Stimulated activated CD4-positive, alpha-beta T cell treated with anti-CD3 and anti-CD28 coated beads, Interleukin-2, amount 100 ng/mL, for 4 hours (primary cell): ENCODE data around the gene MRPS27.
"Not testable (repeated sequence)": the region's sequence is repeated elsewhere in the genome, so short reads cannot be mapped to it uniquely, and the experiment has no call there.

ENCODE experiments used
- DNase-seq: peaks from one replicate; pipeline ENCODE4 v3.0.0-alpha.2; 2020; ENCODE audit warnings: low read depth

The MRPS27 gene

GRCh38 chr5:72325566-72326305 lies 5.7 kb upstream of the MRPS27 start:
- DNase-seq, result no peak

DNA sequence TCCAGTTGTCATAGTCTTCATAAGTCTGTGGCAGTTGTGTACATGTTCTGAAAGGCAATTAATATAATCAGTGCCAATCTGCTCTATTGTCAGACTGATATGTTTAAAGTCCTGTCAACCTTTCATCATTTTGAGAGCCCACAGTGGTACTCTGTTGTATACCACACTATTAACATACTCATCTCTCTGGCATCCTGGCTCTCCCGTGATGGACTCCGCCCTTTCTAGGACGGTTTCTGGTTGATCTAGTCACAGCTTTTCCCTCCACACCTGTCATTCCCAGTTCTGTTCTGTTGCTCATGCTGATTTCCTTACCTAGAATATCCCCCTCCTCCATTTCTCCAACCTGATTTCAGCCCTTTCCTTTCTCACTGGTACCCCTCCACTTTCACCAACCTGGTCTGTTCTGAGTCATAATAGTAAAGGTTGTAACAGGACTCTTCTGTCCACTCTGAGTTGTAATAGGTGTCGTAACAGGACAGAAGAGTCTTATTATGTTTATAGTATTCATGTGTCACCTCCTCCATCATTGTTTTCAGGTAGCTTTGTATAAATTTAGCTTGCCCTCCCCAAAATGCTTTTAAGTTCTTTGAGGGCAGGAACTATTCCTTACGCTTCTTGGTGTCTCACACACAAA lies 4.3 kb upstream of the MRPS27 start:
- DNase-seq, result no peak

DNA sequence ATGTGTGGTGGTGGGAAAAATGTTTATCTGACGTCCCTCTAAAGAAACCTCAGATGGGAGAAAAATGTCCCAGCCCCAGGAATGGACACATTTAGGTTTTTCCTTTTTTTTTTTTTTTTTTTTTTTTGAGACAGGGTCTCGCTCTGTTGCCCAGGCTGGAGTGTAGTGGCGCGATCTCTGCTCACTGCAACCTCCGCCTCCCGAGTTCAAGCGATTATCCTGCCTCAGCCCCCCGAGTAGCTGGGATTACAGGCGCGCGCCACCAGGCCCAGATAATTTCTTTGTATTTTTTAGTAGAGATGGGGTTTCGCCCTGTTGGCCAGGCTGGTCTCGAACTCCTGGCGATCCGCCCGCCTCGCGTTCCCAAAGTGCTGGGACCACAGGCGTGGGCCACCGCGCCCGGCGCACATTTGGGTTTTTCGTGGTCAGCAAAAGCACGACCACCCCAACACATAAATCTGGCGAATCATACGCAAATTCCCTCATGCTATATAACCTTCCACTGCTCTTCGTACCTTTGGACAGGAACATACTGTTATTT lies 535 bp downstream of the MRPS27 start:
- not testable (repeated sequence) for DNase-seq

GRCh38 chr5:72314571-72315172 lies 5.4 kb downstream of the MRPS27 start:
- no peak for DNase-seq

DNA sequence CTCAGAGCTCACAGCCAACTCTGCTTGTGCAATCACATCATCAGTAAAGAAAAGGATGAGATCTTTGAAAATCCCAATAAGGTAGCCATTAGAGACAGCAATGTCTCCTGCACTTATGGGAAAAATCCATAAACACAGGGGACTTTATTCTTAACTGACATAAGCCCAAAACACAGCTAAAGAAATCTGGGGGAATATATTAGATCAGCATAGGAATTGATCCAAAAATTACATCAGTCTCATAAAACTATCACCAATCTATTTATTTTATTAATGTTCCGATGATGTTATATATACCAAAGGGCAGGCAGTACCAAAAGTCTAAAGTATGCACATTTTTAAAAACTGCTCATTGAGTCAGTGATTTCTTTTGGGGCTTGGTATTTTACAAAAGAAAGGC lies 6.9 kb downstream of the MRPS27 start:
- no peak for DNase-seq

- no peak for DNase-seq
Measured at GRCh38 chr5:72308853-72309191, 11.2 kb downstream of the MRPS27 start.

- peak; percentile 92 for DNase-seq
Measured at GRCh38 chr5:72307968-72308852, 11.8 kb downstream of the MRPS27 start.

- DNase-seq, result no peak
Measured at GRCh38 chr5:72307573-72307967, 12.5 kb downstream of the MRPS27 start.

GRCh38 chr5:72305194-72306142 lies 14.6 kb downstream of the MRPS27 start:
- no peak for DNase-seq

DNA sequence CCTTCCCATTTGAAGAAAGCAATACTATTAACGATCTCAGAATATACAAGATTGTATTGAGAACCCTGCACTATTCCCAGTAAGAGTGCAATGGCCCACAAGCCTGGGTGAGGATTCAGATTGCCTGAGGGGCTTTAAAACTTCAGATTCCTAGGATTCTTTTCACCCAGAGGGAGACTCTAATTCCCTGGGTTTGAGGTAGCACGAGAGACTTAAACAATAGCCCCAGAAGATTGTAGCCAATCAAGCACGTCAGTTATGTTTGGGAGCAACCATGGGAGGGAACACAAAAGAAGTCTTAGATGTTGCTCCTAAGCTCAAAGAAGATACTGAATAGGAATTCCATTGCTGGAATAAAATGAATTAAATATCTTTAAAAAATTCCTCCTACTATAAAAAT lies 17.9 kb downstream of the MRPS27 start:
- no peak for DNase-seq

GRCh38 chr5:72301557-72301956 lies 18.5 kb downstream of the MRPS27 start:
- DNase-seq, result no peak

DNA sequence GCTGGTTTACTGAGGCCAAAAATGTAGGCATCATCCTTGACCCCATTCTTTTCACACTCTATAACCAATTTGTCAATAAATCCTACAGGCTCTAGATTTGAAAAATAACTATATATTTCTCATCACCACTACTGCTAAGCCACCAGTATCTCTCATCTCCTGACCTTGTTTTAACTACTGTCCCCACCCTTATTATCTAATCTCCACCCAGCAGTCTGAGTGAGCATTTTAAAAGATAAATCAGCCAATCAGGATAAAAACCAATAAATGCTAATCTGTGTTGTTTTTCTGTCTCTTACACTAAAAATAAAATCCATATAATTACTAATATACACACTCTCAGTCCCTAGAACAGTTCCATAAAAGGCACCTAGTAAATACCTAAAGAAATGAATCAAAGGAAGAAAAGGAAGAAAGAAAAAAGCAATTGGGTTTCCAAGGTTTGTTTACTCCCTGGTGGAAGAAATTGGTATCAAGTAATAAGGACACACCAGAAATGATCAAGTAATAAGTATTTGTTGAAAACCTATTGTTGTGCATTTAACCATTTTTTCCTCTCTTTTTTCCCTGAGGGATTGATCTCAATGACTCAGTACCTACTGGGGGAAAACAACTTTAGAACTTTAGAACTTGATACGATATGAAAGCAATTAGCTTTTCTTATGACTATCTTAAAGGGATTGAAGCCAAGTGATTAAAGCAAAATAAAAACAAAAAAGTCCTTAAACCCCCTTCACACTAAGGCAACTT lies 19.3 kb downstream of the MRPS27 start:
- no peak for DNase-seq

DNA sequence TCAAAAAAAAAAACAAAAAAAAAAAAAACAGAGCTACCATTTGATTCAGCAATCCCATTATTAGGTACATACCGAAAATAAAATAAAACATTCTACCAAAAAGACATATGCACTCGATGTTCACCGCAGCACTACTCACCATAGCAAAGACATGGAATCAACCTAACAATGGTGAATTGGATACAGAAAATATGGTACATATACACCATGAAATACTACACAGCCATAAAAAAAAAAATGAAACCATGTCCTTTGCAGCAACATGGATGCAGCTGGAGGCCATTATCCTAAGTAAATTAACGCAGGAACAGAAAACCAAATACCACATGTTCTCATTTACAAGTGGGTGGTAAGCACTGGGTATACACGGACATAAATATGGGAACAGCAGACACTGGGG lies 21.3 kb downstream of the MRPS27 start:
- no peak for DNase-seq

- not testable (repeated sequence) for DNase-seq
Measured at GRCh38 chr5:72298136-72298535, 21.9 kb downstream of the MRPS27 start.

DNA sequence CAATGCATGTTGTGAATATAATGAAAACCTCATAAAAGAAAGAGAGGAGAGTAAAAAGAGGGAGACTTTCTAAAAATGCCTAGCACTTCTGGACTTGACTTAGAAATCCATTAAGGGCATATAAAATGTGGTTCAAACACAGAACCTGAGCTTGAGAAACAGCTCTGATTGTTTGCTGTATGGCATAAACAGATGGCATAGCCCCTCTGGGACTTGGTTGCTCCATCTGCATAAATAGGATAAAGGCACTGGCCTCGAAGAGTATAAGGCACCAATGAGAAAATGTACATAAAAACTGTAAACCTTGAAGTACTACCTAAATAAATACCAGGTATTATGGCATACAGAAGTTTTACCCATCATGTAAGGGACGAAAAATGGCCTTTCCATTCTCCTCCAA lies 23.8 kb downstream of the MRPS27 start:
- DNase-seq, result no peak

DNA sequence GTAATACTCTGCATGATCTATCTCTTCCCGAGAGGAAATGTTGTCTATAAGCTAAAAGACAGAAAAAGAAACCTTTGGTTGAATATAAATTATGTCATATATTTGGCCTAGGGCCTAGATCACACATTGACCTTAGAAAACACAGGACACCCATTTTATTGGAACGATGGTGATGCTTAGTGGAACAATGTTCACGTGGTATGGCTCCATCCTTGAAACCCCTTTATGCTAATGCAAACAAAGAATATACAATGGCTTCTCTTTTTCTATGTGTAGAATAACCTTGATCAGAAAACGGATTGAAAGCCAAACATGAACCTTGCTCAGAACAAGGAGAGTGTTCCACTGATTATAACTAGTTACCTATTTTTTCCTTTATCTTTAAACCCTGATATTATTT lies 24.5 kb downstream of the MRPS27 start:
- no peak for DNase-seq

DNA sequence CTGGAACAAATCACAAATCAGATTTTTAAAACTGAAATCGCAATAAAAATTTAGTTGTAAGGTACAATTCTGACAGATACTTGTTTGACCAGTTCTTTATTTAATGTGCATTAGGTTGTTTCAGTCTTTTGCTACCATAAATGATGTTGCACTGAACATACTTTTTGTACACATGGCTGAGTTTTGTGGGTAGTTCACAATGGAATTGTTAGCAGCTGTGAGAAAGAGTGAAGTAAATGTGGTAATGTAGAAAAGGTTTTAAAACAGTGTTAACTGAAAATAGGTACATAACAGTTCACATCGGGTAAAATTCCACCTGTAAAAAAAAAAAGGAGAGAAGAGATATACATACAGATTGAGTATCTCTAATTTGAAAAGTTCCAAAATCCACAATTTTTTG lies 25.6 kb downstream of the MRPS27 start:
- no peak for DNase-seq

GRCh38 chr5:72293495-72294055 lies 26.5 kb downstream of the MRPS27 start:
- no peak for DNase-seq

DNA sequence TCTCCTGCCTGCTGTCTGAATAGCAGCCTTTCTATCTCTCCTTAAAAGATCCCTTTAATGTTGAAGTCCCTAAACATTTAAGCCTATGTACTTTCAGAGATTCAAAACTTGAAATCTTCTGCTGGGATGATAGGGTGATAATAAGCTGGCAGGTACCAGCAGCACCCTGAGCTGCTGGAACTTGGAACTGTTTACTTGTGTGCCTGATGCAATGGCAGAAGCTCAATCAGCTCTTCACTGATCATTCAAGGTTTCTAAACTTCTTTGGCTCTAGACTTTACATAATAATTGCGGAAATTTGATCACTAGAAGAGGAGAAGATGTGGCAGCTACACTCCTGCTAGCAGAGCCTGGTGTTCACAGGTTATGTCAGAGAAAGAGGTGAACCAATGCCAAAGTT lies 27.6 kb downstream of the MRPS27 start:
- no peak for DNase-seq

GRCh38 chr5:72291601-72292000 lies 28.4 kb downstream of the MRPS27 start:
- no peak for DNase-seq
